ENCODE results near the gene COL10A1.

- no peak for TF ChIP-seq EZH2 (IDR thresholded peaks at IDR 0.05; ENCODE audit: borderline replicate concordance, low read length)
- no peak for TF ChIP-seq CTCF (IDR thresholded peaks at IDR 0.05; ENCODE audit: low read length)
Observed at GRCh38 chr6:116165596-116165995, 39.7 kb upstream of the COL10A1 start.
